OCI-LY7 (cell line): Measurements from ENCODE around the gene CNTRL. TPM values are rescaled to one million over a fixed set of nuclear protein-coding genes. Genes with fewer than 3 reads are reported as not detected.

Experiments used
- BruUV-seq: library from RNA; stranded (reverse); fragments of 400-500 nt; replicated peaks from 2 replicates; lab custom pipeline; 2021; lab: Mats Ljungman, UMichigan
- CTCF ChIA-PET: fragments of 300-600 bp; sonication (Branson Sonifier 250); formaldehyde crosslinking; loops from one replicate; lab custom pipeline; 2022; ENCODE audit warnings: antibody characterized with exemption; ENCODE audit not compliant: unreplicated experiment; lab: Charles Lee
- POLR2A ChIA-PET: fragments of 300-600 bp; sonication (Branson Sonifier 250); formaldehyde crosslinking; loops from one replicate; lab custom pipeline; 2022; ENCODE audit warnings: antibody characterized with exemption; lab: Charles Lee
- DNase-seq: peaks from one replicate; pipeline ENCODE4 v3.0.0-alpha.2; 2015; ENCODE audit warnings: low spot score
- H2AFZ ChIP-seq: fragments of 200-600 bp; sonication (generic), shearing (Covaris generic); 2 replicates; pipeline ENCODE4 v1.6.1; 2014; ENCODE audit warnings: mild to moderate bottlenecking, antibody characterized with exemption, low read length, moderate library complexity
- H3K27ac ChIP-seq: fragments of 200-600 bp; sonication (generic); 2 replicates; pipeline ENCODE4 v1.5.1; 2014; ENCODE audit warnings: mixed run types, low read depth, mild to moderate bottlenecking, moderate library complexity, low read length, inconsistent platforms; ENCODE audit not compliant: poor library complexity, severe bottlenecking
- H3K36me3 ChIP-seq: fragments of 200-600 bp; sonication (generic); 2 replicates; pipeline ENCODE4 v1.6.1; 2014; ENCODE audit warnings: mild to moderate bottlenecking, antibody characterized with exemption, low read length, moderate library complexity, mixed read lengths; ENCODE audit not compliant: insufficient read depth
- H3K4me1 ChIP-seq: fragments of 200-600 bp; sonication (generic); 2 replicates; pipeline ENCODE4 v1.5.1; 2014; ENCODE audit warnings: mild to moderate bottlenecking, low read length; ENCODE audit not compliant: insufficient read depth, poor library complexity, severe bottlenecking
- H3K4me2 ChIP-seq: fragments of 200-600 bp; sonication (generic); 2 replicates; pipeline ENCODE4 v1.6.1; 2014; ENCODE audit warnings: mild to moderate bottlenecking, low read length
- H3K4me3 ChIP-seq: fragments of 200-600 bp; sonication (generic); 2 replicates; pipeline ENCODE4 v1.5.1; 2014; ENCODE audit warnings: mild to moderate bottlenecking, low read depth, low read length; ENCODE audit not compliant: poor library complexity, severe bottlenecking
- H3K79me2 ChIP-seq: fragments of 200-600 bp; sonication (generic); 2 replicates; pipeline ENCODE4 v1.6.1; 2016; ENCODE audit warnings: low read depth, mild to moderate bottlenecking, low read length, moderate library complexity, mixed read lengths; ENCODE audit not compliant: insufficient read depth
- H3K9me2 ChIP-seq: fragments of 200-600 bp; sonication (generic); 2 replicates; pipeline ENCODE4 v1.6.1; 2016; ENCODE audit warnings: mild to moderate bottlenecking, low read length, mixed read lengths; ENCODE audit not compliant: insufficient read depth
- H3K9me3 ChIP-seq: fragments of 200-600 bp; sonication (generic); 2 replicates; pipeline ENCODE4 v1.6.1; 2014; ENCODE audit warnings: mild to moderate bottlenecking, mixed run types, low read length, mixed read lengths
- H4K20me1 ChIP-seq: fragments of 200-600 bp; sonication (generic); 2 replicates; pipeline ENCODE4 v1.6.1; 2014; ENCODE audit warnings: mild to moderate bottlenecking, antibody characterized with exemption, low read length, moderate library complexity, mixed read lengths; ENCODE audit not compliant: insufficient read depth
- CTCF ChIP-seq: fragments of 200-600 bp; sonication (generic); conservative IDR thresholded peaks from 2 replicates; pipeline ENCODE4 v1.5.1; 2014; ENCODE audit warnings: mild to moderate bottlenecking, antibody characterized with exemption, low read length, moderate library complexity, mixed read lengths
- EZH2phosphoT487 ChIP-seq: fragments of 200-600 bp; sonication (generic); IDR thresholded peaks from 2 replicates; pipeline ENCODE4 v1.6.1; 2018; ENCODE audit warnings: low read depth, borderline replicate concordance, mild to moderate bottlenecking, mixed run types, antibody characterized with exemption, low read length, moderate library complexity, mixed read lengths
- intact Hi-C: fragments of 100-400 bp; cut with micrococcal nuclease; formaldehyde crosslinking; loops from one replicate; pipeline ENCODE4 v1.10.0; 2022; ENCODE audit not compliant: unreplicated experiment
- total RNA-seq, 2 experiments: library from RNA; depleted of rRNA in 1 of 2; stranded (reverse); fragments of >200 nt in 1 of 2; shearing (Covaris generic) in 1 of 2; gene quantifications; 2 replicates each; pipeline ENCODE4 v1.2.3, GENCODE V29; 2014 to 2022

The CNTRL gene
- total RNA-seq, 2 experiments from 2014 or later, result 81.4 to 113 TPM

- Histone ChIP-seq H3K4me2 (peak overlapping the region; percentile 98), H3K4me3 (peak overlapping the region; percentile 99), H3K36me3 (peaks cover 22% of the 10 kb centered on the region; the same call in 1 of the 2 replicates), H4K20me1 (peaks cover 52% of the 10 kb centered on the region), H3K9me3 (no peaks in the 10 kb centered on the region), H2AFZ (no peak overlapping the region), H3K4me1 (peaks cover 60% of the 10 kb centered on the region), H3K79me2 (peaks cover 67% of the 10 kb centered on the region), H3K27ac (peak overlapping the region; percentile 81), H3K9me2 (no peaks in the 10 kb centered on the region)
- ChIA-PET POLR2A (interaction anchor here (0.6 to 3.4 kb wide), 4 partner anchors 11 to 119 kb away, joined by 3 to 16 read pairs (median 10); no protein-coding TSS in a partner anchor), CTCF (interaction anchor here (1.0 kb wide), 1 partner anchor 16 kb away, joined by 3 read pairs; no protein-coding TSS in a partner anchor)
- TSS peak; percentile 53 for BruUV-seq
- TF ChIP-seq EZH2phosphoT487, result no peak
- TF ChIP-seq CTCF, result no peak
- intact Hi-C loops, result loop anchor here (2.0 to 10.0 kb wide), 3 partner anchors 128 to 446 kb away; partner anchors contain the start of gene PHF19
- DNase-seq, result no peak
Measured at GRCh38 chr9:121200356-121200755, 125.6 kb downstream of the CNTRL start.

GRCh38 chr9:121201045-121201737 is 126.4 kb downstream of the CNTRL start:
- TF ChIP-seq EZH2phosphoT487, result no peak
- no peak for TF ChIP-seq CTCF
- BruUV-seq, result no TSS peak
- Histone ChIP-seq H3K79me2 (peaks cover 59% of the 10 kb centered on the region), H4K20me1 (peaks cover 46% of the 10 kb centered on the region), H3K4me2 (peak overlapping the region; percentile 98), H2AFZ (no peak overlapping the region), H3K9me3 (no peaks in the 10 kb centered on the region), H3K4me1 (peaks cover 58% of the 10 kb centered on the region), H3K9me2 (no peaks in the 10 kb centered on the region), H3K4me3 (peak overlapping the region; percentile 99), H3K36me3 (peaks cover 22% of the 10 kb centered on the region; the same call in 1 of the 2 replicates), H3K27ac (peak overlapping the region; percentile 81)
- CTCF ChIA-PET, result interaction anchor here (1.0 kb wide), 1 partner anchor 466 kb away, joined by 5 read pairs; no protein-coding TSS in a partner anchor
- POLR2A ChIA-PET, result interaction anchor here (0.6 to 3.4 kb wide), 6 partner anchors 15 to 660 kb away, joined by 3 to 14 read pairs (median 4); no protein-coding TSS in a partner anchor
- intact Hi-C loops, result loop anchor here (2.0 to 10.0 kb wide), 3 partner anchors 128 to 446 kb away; partner anchors contain the start of gene PHF19
- DNase-seq, result peak; percentile 64
